PC-3 (cell line): ENCODE results near the gene AGPAT3. TPM values are rescaled to one million over a fixed set of nuclear protein-coding genes. Genes with fewer than 3 reads are reported as not detected.

Source experiments
- ATAC-seq: fragments of 200-7000 bp; cut with Tn5 transposase; 2 replicates; pipeline ENCODE4 v1.9.1; 2020; ENCODE audit warnings: mild to moderate bottlenecking, moderate library complexity
- BruUV-seq: library from RNA; stranded (reverse); fragments of 400-500 nt; replicated peaks from 2 replicates; lab custom pipeline; 2021; lab: Mats Ljungman, UMichigan
- CTCF ChIA-PET: fragments of 300-600 bp; sonication (Branson Sonifier 250); formaldehyde crosslinking; loops from one replicate; lab custom pipeline; 2022; ENCODE audit warnings: antibody characterized with exemption; lab: Charles Lee
- POLR2A ChIA-PET: fragments of 300-600 bp; sonication (Branson Sonifier 250); formaldehyde crosslinking; loops from one replicate; lab custom pipeline; 2022; ENCODE audit warnings: antibody characterized with exemption; ENCODE audit not compliant: unreplicated experiment; lab: Charles Lee
- DNase-seq: peaks from one replicate; pipeline ENCODE4 v3.0.0-alpha.2; 2015
- H2AFZ ChIP-seq: fragments of 300-600 bp; sonication (generic); 2 replicates; pipeline ENCODE4 v1.6.0; 2016; ENCODE audit warnings: antibody characterized with exemption, low read length
- H3F3A ChIP-seq: fragments of 300-600 bp; sonication (generic); one replicate; pipeline ENCODE4 v1.6.0; 2017; ENCODE audit warnings: antibody characterized with exemption, low read length, control low read depth, mild to moderate bottlenecking; ENCODE audit not compliant: unreplicated experiment
- H3K27ac ChIP-seq: fragments of 300-600 bp; sonication (generic); 2 replicates; pipeline ENCODE4 v1.5.1; 2016; ENCODE audit warnings: mild to moderate bottlenecking, low read length
- H3K27me3 ChIP-seq: fragments of 300-600 bp; sonication (generic); 2 replicates; pipeline ENCODE4 v1.6.1; 2016; ENCODE audit warnings: low read length, mixed read lengths
- H3K36me3 ChIP-seq: fragments of 300-600 bp; sonication (generic); 2 replicates; pipeline ENCODE4 v1.6.1; 2016; ENCODE audit warnings: low read depth, mixed run types, low read length, mixed read lengths
- H3K4me1 ChIP-seq: fragments of 300-600 bp; sonication (generic); 2 replicates; pipeline ENCODE4 v1.5.1; 2016; ENCODE audit warnings: low read length; ENCODE audit not compliant: insufficient read depth
- H3K4me2 ChIP-seq: fragments of 300-600 bp; sonication (generic); 2 replicates; pipeline ENCODE4 v1.6.0; 2016; ENCODE audit warnings: low read length
- H3K4me3 ChIP-seq: fragments of 300-600 bp; sonication (generic); 2 replicates; pipeline ENCODE4 v1.5.1; 2016; ENCODE audit warnings: mild to moderate bottlenecking, low read length, mixed read lengths
- H3K79me2 ChIP-seq: fragments of 300-600 bp; sonication (generic); 2 replicates; pipeline ENCODE4 v1.6.1; 2017; ENCODE audit warnings: low read length, mixed read lengths
- H3K9ac ChIP-seq: fragments of 300-600 bp; sonication (generic); 2 replicates; pipeline ENCODE4 v1.6.0; 2016; ENCODE audit warnings: mild to moderate bottlenecking, low read length
- H3K9me2 ChIP-seq: fragments of 300-600 bp; sonication (generic); replicated peaks from 2 replicates; pipeline ENCODE4 v1.6.1; 2016; ENCODE audit warnings: mixed run types, low read length, mixed read lengths
- H3K9me3 ChIP-seq: fragments of 300-600 bp; sonication (generic); 2 replicates; pipeline ENCODE4 v1.6.1; 2016; ENCODE audit warnings: low read length, mixed read lengths
- H4K20me1 ChIP-seq: fragments of 300-600 bp; sonication (generic); 2 replicates; pipeline ENCODE4 v1.6.1; 2016; ENCODE audit warnings: low read length, mixed read lengths
- EZH2 ChIP-seq: fragments of 300-600 bp; sonication (generic); IDR thresholded peaks from one replicate; pipeline ENCODE4 v1.6.1; 2017; ENCODE audit warnings: antibody characterized with exemption, mild to moderate bottlenecking, low read length; ENCODE audit not compliant: unreplicated experiment
- EZH2phosphoT487 ChIP-seq: fragments of 300-600 bp; sonication (generic); IDR thresholded peaks from 2 replicates; pipeline ENCODE4 v1.6.1; 2018; ENCODE audit warnings: mild to moderate bottlenecking, antibody characterized with exemption, low read length, borderline replicate concordance
- intact Hi-C: fragments of 100-400 bp; cut with micrococcal nuclease; formaldehyde crosslinking; loops from 2 replicates; pipeline ENCODE4 v1.9.0; 2023
- total RNA-seq: library from RNA; depleted of rRNA; stranded (reverse); fragments of >200 nt; gene quantifications from 2 replicates; pipeline ENCODE4 v1.2.3, GENCODE V29; 2014
- TF ChIP-seq, protein P1 (sequence below): fragments of 300-600 bp; sonication (generic); conservative IDR thresholded peaks from 2 replicates; pipeline ENCODE4 v1.5.1; 2017; ENCODE audit warnings: antibody characterized with exemption, low read depth, mild to moderate bottlenecking, low read length

AGPAT3 gene
- total RNA-seq, 1 experiment from 2014 or later: 76.1 TPM

DNA sequence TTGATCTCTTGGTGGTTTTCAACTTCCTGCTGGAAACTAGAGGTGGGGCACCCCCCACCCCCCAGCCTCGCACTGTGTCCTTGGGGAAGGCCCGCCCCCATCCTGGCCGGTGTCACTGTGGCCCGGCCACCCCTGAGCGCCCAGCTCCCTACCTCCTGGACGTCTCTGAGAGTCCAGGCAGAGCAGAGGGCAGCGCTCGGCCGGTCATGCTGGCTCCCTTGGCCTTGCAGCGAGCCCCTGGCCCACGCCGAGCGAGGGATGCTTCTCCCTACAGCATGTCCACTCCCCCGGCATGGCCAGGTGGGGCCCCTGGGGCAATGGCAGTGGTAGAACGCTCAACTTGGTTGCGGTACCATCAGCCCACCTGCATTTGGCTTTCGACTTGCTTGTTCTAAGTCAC lies 118.4 kb downstream of the AGPAT3 start:
- Histone ChIP-seq H3K4me3 (no peak overlapping the region), H3K27me3 (no peaks in the 10 kb centered on the region), H3K4me1 (peaks cover 22% of the 10 kb centered on the region), H3K9ac (no peak overlapping the region), H3K4me2 (no peak overlapping the region), H3F3A (no peaks in the 10 kb centered on the region), H3K9me2 (no peaks in the 10 kb centered on the region), H3K36me3 (no peaks in the 10 kb centered on the region; the same call in 1 of the 2 replicates), H3K79me2 (no peaks in the 10 kb centered on the region), H4K20me1 (no peaks in the 10 kb centered on the region), H2AFZ (no peak overlapping the region), H3K27ac (no peak overlapping the region), H3K9me3 (no peaks in the 10 kb centered on the region)
- ChIA-PET POLR2A (no interaction called here), CTCF (no interaction called here)
- no TSS peak for BruUV-seq
- no peak for TF ChIP-seq EZH2
- no peak for TF ChIP-seq EZH2phosphoT487
- TF ChIP-seq, protein P1, sequence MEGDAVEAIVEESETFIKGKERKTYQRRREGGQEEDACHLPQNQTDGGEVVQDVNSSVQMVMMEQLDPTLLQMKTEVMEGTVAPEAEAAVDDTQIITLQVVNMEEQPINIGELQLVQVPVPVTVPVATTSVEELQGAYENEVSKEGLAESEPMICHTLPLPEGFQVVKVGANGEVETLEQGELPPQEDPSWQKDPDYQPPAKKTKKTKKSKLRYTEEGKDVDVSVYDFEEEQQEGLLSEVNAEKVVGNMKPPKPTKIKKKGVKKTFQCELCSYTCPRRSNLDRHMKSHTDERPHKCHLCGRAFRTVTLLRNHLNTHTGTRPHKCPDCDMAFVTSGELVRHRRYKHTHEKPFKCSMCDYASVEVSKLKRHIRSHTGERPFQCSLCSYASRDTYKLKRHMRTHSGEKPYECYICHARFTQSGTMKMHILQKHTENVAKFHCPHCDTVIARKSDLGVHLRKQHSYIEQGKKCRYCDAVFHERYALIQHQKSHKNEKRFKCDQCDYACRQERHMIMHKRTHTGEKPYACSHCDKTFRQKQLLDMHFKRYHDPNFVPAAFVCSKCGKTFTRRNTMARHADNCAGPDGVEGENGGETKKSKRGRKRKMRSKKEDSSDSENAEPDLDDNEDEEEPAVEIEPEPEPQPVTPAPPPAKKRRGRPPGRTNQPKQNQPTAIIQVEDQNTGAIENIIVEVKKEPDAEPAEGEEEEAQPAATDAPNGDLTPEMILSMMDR: no peak
- DNase-seq: no peak
- intact Hi-C loops: no loop called here
- ATAC-seq: no peak

DNA sequence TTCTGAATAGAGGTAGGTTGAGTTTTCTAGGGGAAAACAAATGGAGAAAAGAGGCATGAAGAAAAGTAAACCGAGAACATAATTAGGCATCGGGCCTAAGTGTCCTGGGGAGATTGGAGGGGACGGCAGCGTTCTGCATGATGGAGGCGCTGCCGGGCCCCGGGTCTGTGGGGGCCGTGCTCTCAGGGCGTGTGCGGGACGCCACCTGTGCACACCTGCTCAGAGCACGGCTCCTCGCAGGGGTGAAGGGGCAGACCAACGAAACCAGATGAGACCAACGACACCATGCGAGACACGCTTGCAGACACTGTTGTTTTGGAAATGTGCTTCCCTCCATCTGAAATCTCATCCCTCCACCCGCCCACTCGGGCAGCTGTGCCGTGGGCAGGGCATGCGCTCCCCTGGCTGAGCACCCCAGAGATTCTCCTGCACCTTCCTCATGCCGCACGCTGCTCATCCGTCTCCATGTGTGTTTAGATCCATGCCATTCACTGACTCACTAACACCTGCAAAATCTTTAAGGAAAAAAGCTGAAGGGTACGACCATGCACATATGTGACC lies 118.9 kb downstream of the AGPAT3 start:
- no peak overlapping the region for H3K4me3 ChIP-seq
- intact Hi-C loops: no loop called here
- H3K9ac ChIP-seq: no peak overlapping the region
- TSS peak; percentile 10 for BruUV-seq
- H3F3A ChIP-seq: no peaks in the 10 kb centered on the region
- POLR2A ChIA-PET: no interaction called here
- no peaks in the 10 kb centered on the region for H3K9me2 ChIP-seq
- no peak for TF ChIP-seq EZH2
- TF ChIP-seq EZH2phosphoT487: no peak
- TF ChIP-seq, protein P1: no peak
- ATAC-seq: no peak
- no peaks in the 10 kb centered on the region for H3K9me3 ChIP-seq
- no peak for DNase-seq
- H2AFZ ChIP-seq: no peak overlapping the region
- no peaks in the 10 kb centered on the region for H4K20me1 ChIP-seq
- no peak overlapping the region for H3K27ac ChIP-seq
- CTCF ChIA-PET: no interaction called here
- no peak overlapping the region for H3K4me2 ChIP-seq
- no peaks in the 10 kb centered on the region for H3K36me3 ChIP-seq
- H3K4me1 ChIP-seq: peaks cover 22% of the 10 kb centered on the region
- H3K79me2 ChIP-seq: no peaks in the 10 kb centered on the region
- H3K27me3 ChIP-seq: no peaks in the 10 kb centered on the region

DNA sequence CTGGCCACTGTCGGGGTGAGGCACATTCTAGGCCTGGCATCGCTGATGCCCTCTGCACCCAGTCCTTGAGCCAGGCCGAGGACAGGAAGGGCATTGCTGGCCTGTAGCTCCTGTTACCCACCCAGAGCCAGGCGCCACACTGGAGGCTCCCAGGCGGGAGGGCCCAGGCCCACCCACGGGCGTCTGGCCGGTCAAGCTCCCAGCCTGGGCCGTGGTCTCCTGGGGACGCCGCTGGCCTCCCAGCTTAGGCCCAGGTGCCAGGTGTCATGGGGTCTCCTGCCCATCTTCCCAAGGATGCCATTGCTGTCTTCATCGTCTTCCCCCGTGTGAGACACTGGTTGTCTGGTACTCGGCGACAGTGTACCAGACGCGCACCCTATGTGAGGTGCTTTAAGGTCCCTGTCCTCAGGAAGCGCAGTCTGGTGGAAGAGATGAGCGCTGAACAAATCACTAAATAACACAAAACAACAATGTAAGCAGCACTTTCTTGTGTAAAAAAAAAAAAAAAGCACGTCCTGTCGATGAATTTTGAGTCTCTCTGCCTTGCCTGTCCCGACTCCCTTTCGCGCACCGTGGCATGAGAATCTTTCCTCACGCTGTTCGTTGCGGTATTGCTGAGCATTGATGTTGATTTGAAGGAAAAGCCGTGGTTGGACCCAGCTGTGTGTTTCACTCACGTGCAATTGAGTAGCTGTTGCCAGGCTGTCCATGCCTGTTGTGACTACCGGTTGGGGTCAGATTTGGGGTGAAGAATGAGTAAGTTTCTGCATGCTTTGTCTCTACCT lies 120.1 kb downstream of the AGPAT3 start:
- H3K9me2 ChIP-seq: no peaks in the 10 kb centered on the region
- no peaks in the 10 kb centered on the region for H3K27me3 ChIP-seq
- no peak for DNase-seq
- no peaks in the 10 kb centered on the region for H3K36me3 ChIP-seq
- BruUV-seq: no TSS peak
- no peak overlapping the region for H3K27ac ChIP-seq
- no peak overlapping the region for H3K9ac ChIP-seq
- H3K79me2 ChIP-seq: no peaks in the 10 kb centered on the region
- intact Hi-C loops: no loop called here
- CTCF ChIA-PET: no interaction called here
- no peak overlapping the region for H3K4me2 ChIP-seq
- no peaks in the 10 kb centered on the region for H4K20me1 ChIP-seq
- H2AFZ ChIP-seq: no peak overlapping the region
- H3K9me3 ChIP-seq: no peaks in the 10 kb centered on the region
- ATAC-seq: no peak
- H3F3A ChIP-seq: no peaks in the 10 kb centered on the region
- peaks cover 14% of the 10 kb centered on the region for H3K4me1 ChIP-seq
- TF ChIP-seq, protein P1: no peak
- no peak for TF ChIP-seq EZH2
- no peak for TF ChIP-seq EZH2phosphoT487
- POLR2A ChIA-PET: interaction anchor here (0.6 kb wide), 1 partner anchor 27 kb away, joined by 4 read pairs; the partner anchor contains the start of gene TRAPPC10
- no peak overlapping the region for H3K4me3 ChIP-seq
